Sigmoid colon (tissue), 7 donors: ENCODE measurements around the gene RAC2. TPM values are rescaled to one million over a fixed set of nuclear protein-coding genes. Genes with fewer than 3 reads are reported as not detected.

Source experiments
- DNase-seq: peaks from one replicate; pipeline ENCODE4 v3.0.0-alpha.2; 2019
- H3K27ac ChIP-seq, 4 donors: fragments of 200-600 bp; sonication (generic); one replicate each; pipeline ENCODE4 v1.5.1; 2016 to 2019; ENCODE audit warnings: mild to moderate bottlenecking in 1 of 4
- H3K27me3 ChIP-seq, 3 donors: fragments of 200-600 bp; sonication (generic); one replicate each; pipeline ENCODE4 v1.5.1; 2019; ENCODE audit warnings: mild to moderate bottlenecking in 1 of 3
- H3K36me3 ChIP-seq, 4 donors: fragments of 200-600 bp; sonication (generic); one replicate each; pipeline ENCODE4 v1.5.1; 2016 to 2019
- H3K4me1 ChIP-seq, 4 donors: fragments of 200-600 bp; sonication (generic); one replicate each; pipeline ENCODE4 v1.5.1; 2017 to 2019
- H3K4me3 ChIP-seq, 4 donors: fragments of 200-600 bp; sonication (generic); one replicate each; pipeline ENCODE4 v1.5.1; 2017 to 2019; ENCODE audit warnings: mild to moderate bottlenecking in 2 of 4, moderate library complexity in 1 of 4
- H3K9me3 ChIP-seq, 4 donors: fragments of 200-600 bp in 3 of 4; sonication (generic) in 3 of 4; one replicate each; pipeline versions ENCODE4 v1.5.1 to v1.6.1; 2013 to 2019
- EP300 ChIP-seq, 4 donors: sonication (generic); formaldehyde crosslinking; IDR thresholded peaks; one replicate each; pipeline ENCODE4 v1.6.1; 2017; ENCODE audit warnings: antibody characterized with exemption in 4 of 4
- POLR2A ChIP-seq, 2 donors: fragments of 450-650 bp; IDR thresholded peaks; one replicate each; pipeline ENCODE4 v1.6.1; 2016; ENCODE audit warnings: antibody characterized with exemption in 2 of 2, mild to moderate bottlenecking in 2 of 2, moderate library complexity in 2 of 2
- POLR2AphosphoS5 ChIP-seq, 4 donors: sonication (generic); formaldehyde crosslinking; IDR thresholded peaks; one replicate each; pipeline ENCODE4 v1.6.1; 2017; ENCODE audit warnings: antibody characterized with exemption in 4 of 4
- WGBS, 2 donors: extraction: QIAGEN DNeasy Blood & Tissue Kit; methylation state at CpG; one replicate each; pipeline ENCODE4 v1.1.7; 2013; 5-methylcytosine and 5-hydroxymethylcytosine counted together
- intact Hi-C: fragments of 100-400 bp; cut with DNase I; formaldehyde crosslinking; loops from one replicate; pipeline ENCODE4 v1.15.1; 2023
- polyA plus RNA-seq, 3 donors: library from polyadenylated mRNA; stranded (reverse); fragments of 200-250 nt; gene quantifications; one replicate each; pipeline ENCODE4 v1.2.3, GENCODE V29; 2013
- total RNA-seq, 4 donors: library from RNA; depleted of rRNA; stranded (reverse); fragments of >200 nt; gene quantifications; one replicate each; pipeline ENCODE4 v1.1.0, GENCODE V29; 2016
- TF ChIP-seq, protein P1 (sequence below), 4 experiments: fragments of 450-650 bp in 3 of 4; fragments of 200-600 bp in 1 of 4; IDR thresholded peaks; one replicate each; pipeline ENCODE4 v1.5.1; 2016 to 2019; ENCODE audit warnings: antibody characterized with exemption in 4 of 4, mild to moderate bottlenecking in 3 of 4, moderate library complexity in 2 of 4
- donor health status: healthy with polysubstance abuse.
- donor health status: Bipolar disorder and iron deficiency.
- donor health status: healthy.

RAC2 gene
- total and polyA plus RNA-seq, 7 donors = 3.0 to 138 (median 8.0) TPM

DNA sequence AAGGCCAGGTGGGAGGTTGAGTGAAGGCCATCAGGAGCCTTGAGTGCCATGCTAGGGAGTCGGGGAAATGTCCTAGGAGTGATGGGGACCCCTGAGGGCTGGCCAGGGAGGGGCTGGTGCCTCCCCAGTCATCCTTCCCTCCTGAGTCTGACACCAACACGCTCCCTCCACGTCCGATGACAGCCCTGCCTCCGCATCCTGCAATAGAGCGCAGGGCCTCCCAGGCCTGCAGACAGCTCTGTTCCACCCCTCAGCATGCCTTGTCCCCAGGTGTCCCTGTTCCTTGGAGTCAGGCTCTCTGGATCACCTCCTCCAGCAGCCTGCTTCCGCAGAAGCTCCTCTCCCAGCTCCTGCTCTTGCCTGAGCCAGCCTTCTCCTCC is 3.1 kb downstream of the RAC2 start:
- intact Hi-C loops = no loop called here
- no peaks in the 10 kb centered on the region for H3K9me3 ChIP-seq
- no peak for TF ChIP-seq POLR2A (IDR thresholded peaks at IDR 0.05)
- peaks cover 0 to 74% (median 38%) of the 10 kb centered on the region in 3 donors for H3K27me3 ChIP-seq
- 82 to 90% methylated on average over 7 of the region's 7 CpGs for WGBS, 2 donors
- no peak overlapping the region for H3K27ac ChIP-seq
- no peak overlapping the region for H3K4me3 ChIP-seq
- DNase-seq = no peak
- H3K4me1 ChIP-seq = no peaks in the 10 kb centered on the region
- no peaks in the 10 kb centered on the region for H3K36me3 ChIP-seq

- H3K4me1 ChIP-seq = no peaks in the 10 kb centered on the region
- no peaks in the 10 kb centered on the region for H3K36me3 ChIP-seq
- intact Hi-C loops = no loop called here
- no peak overlapping the region for H3K4me3 ChIP-seq
- H3K27ac ChIP-seq = no peak overlapping the region
- peaks cover 0 to 79% (median 43%) of the 10 kb centered on the region in 3 donors for H3K27me3 ChIP-seq
- no peaks in the 10 kb centered on the region for H3K9me3 ChIP-seq
- DNase-seq = no peak
- WGBS, 2 donors = 81 to 86% methylated on average over 11 of the region's 11 CpGs
- TF ChIP-seq, protein P1, sequence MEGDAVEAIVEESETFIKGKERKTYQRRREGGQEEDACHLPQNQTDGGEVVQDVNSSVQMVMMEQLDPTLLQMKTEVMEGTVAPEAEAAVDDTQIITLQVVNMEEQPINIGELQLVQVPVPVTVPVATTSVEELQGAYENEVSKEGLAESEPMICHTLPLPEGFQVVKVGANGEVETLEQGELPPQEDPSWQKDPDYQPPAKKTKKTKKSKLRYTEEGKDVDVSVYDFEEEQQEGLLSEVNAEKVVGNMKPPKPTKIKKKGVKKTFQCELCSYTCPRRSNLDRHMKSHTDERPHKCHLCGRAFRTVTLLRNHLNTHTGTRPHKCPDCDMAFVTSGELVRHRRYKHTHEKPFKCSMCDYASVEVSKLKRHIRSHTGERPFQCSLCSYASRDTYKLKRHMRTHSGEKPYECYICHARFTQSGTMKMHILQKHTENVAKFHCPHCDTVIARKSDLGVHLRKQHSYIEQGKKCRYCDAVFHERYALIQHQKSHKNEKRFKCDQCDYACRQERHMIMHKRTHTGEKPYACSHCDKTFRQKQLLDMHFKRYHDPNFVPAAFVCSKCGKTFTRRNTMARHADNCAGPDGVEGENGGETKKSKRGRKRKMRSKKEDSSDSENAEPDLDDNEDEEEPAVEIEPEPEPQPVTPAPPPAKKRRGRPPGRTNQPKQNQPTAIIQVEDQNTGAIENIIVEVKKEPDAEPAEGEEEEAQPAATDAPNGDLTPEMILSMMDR (IDR thresholded peaks at IDR 0.05) = no peak
- no peak for TF ChIP-seq POLR2A (IDR thresholded peaks at IDR 0.05)
- TF ChIP-seq EP300 (IDR thresholded peaks at IDR 0.05) = no peak
- no peak for TF ChIP-seq POLR2AphosphoS5 (IDR thresholded peaks at IDR 0.05)
These were observed 3.7 kb downstream of the RAC2 start for GRCh38 chr22:37240240-37240940.

DNA sequence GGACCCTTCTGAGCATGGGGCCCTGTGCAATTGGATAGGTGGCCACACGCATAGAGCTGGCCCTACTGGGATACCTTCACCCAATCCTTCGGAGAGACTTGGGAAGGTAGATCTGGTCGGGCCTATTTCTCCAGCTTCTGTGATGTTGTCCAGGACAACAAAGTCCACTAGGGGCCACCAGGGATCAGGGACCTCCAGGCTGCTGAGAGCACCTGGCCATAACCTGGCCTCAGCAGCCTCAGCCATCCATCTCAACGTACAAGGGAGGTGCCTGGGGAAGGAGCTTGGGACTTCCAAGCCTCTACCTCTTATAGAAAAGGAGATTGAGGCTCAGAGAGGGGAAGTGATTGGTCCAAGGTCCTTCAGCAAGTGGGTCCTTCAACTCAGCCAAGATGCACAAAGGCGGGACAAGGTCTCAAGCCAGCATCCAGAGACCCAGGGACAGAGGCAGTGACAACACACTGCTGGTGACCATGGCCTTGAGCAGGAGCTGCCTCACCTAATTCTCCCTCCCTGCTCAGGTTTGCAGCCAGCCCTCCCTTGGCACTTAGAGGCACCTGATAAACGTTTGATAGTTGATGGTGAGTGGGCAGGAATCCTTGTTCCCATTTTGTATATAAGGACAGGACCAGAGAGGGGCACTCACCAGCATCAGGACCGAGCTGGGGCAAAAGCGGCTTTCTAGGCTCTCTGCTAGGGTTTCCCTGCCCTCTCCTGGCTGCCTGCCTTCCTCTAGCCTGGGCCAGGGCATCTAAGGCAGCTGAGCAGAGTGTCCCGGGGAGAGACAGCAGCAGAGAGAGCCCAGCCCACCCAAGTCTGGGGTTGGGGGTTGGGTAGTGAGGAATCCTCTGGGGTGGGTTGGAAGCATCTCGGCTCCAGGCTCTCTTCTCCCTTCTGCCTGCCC is 4.5 kb downstream of the RAC2 start:
- peaks cover 0 to 84% (median 50%) of the 10 kb centered on the region in 3 donors for H3K27me3 ChIP-seq
- TF ChIP-seq POLR2AphosphoS5 (IDR thresholded peaks at IDR 0.05) (no peak), POLR2A (IDR thresholded peaks at IDR 0.05) (no peak), EP300 (IDR thresholded peaks at IDR 0.05) (no peak)
- TF ChIP-seq, protein P1 (IDR thresholded peaks at IDR 0.05) = no peak
- H3K27ac ChIP-seq = no peak overlapping the region
- no peaks in the 10 kb centered on the region for H3K36me3 ChIP-seq
- DNase-seq = peak; percentile 14
- intact Hi-C loops = no loop called here
- 77 to 79% methylated on average over 10 of the region's 10 CpGs for WGBS, 2 donors
- no peaks in the 10 kb centered on the region for H3K4me1 ChIP-seq
- H3K9me3 ChIP-seq = no peaks in the 10 kb centered on the region
- H3K4me3 ChIP-seq = no peak overlapping the region

DNA sequence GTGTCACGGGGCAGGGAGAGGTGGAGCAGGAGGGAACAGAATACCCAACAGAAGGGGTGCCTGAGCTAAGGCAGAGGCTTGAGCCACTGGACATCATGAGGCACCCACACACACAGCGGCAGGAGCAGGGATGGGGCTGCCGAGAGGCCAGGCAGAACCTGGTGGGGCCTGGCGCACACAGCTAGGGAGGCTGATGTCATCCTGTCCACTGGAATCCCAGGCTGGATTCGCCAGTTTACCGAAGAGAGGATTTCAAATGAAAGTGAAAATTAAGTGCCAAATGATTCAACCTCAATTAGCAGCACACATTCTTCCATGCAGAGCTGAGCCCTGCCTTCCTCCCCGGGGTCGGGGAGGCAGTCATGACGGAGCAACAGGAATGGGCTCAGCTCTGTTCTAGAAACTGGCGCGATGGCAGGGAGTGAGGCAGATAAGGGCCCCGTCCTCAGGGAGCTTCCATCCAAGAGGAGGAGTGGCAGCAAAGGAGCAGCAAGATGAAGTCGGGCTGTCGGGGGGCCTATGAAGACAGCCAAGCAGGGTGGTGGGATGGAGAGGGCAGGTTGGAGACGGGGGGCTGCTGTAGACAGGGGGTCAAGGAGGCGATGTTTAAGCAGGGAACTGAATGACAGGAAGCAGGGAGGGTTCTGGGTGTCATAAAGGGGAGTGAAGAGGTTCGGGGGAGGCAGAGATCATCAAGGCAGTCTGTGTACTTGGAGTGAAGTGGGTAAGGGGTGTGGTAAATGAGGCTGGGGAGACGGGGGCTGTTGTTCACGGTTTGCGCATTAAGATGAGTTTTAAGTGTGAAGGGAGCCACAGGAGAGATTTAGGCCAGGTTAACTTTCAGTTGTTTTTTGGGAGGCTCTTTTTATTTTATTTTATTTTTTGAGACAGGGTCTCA is 6.4 kb downstream of the RAC2 start:
- Histone ChIP-seq H3K9me3 (no peaks in the 10 kb centered on the region), H3K36me3 (no peaks in the 10 kb centered on the region), H3K27me3 (peaks cover 0 to 82% (median 37%) of the 10 kb centered on the region in 3 donors), H3K4me3 (no peak overlapping the region), H3K27ac (no peak overlapping the region), H3K4me1 (no peaks in the 10 kb centered on the region)
- 78 to 83% methylated on average over 20 of the region's 20 CpGs for WGBS, 2 donors
- intact Hi-C loops = no loop called here
- DNase-seq = peak; percentile 39
- TF ChIP-seq, protein P1 (IDR thresholded peaks at IDR 0.05) = no peak
- no peak for TF ChIP-seq POLR2AphosphoS5 (IDR thresholded peaks at IDR 0.05)
- TF ChIP-seq POLR2A (IDR thresholded peaks at IDR 0.05) = no peak
- TF ChIP-seq EP300 (IDR thresholded peaks at IDR 0.05) = no peak
